Measurements from ENCODE around the gene METTL16.

DNA sequence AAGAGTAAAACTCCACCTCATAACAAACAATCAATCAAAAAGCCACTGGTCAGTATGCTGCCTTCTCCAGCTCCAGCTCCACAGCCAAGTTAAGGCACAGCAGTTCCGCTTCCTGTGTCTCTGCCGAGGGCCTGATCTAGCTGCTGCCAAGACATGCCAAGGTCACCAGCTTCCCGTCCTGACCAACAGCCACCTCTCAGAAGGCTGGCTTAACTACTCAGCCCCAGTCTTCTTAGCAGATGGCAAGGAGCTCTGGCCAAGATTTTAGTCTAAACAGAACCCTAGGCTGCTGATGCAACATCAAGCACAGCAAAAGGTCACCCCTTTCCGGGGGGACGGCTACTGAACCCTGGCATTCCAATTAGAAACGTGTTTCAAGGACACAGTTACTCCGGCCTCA, 93.1 kb downstream of the METTL16 start:
- TF ChIP-seq, protein P1, sequence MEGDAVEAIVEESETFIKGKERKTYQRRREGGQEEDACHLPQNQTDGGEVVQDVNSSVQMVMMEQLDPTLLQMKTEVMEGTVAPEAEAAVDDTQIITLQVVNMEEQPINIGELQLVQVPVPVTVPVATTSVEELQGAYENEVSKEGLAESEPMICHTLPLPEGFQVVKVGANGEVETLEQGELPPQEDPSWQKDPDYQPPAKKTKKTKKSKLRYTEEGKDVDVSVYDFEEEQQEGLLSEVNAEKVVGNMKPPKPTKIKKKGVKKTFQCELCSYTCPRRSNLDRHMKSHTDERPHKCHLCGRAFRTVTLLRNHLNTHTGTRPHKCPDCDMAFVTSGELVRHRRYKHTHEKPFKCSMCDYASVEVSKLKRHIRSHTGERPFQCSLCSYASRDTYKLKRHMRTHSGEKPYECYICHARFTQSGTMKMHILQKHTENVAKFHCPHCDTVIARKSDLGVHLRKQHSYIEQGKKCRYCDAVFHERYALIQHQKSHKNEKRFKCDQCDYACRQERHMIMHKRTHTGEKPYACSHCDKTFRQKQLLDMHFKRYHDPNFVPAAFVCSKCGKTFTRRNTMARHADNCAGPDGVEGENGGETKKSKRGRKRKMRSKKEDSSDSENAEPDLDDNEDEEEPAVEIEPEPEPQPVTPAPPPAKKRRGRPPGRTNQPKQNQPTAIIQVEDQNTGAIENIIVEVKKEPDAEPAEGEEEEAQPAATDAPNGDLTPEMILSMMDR (conservative IDR thresholded peaks at IDR 0.05 in 1 of 2, IDR thresholded peaks at IDR 0.05 in 1 of 2; ENCODE audit: extremely low read depth in 1 of 2, insufficient read depth in 1 of 2, low read depth in 1 of 2, low read length in 2 of 2) = no peak
- TF ChIP-seq EZH2 (IDR thresholded peaks at IDR 0.05; ENCODE audit: borderline replicate concordance, low read length) = no peak
